GM19099 (cell line): ENCODE data around the gene TENM3.

Experiments
- POLR2A ChIP-seq: IDR thresholded peaks from 3 replicates; pipeline ENCODE4 v1.6.1; 2011; ENCODE audit warnings: low read depth; ENCODE audit not compliant: insufficient read length; ENCODE audit errors: extremely low read depth

TENM3 gene

GRCh38 chr4:182238355-182238931, 4.8 kb upstream of the TENM3 start:
- no peak for TF ChIP-seq POLR2A

GRCh38 chr4:182240161-182241130, 2.8 kb upstream of the TENM3 start:
- no peak for TF ChIP-seq POLR2A

GRCh38 chr4:182242787-182243186, 415 bp upstream of the TENM3 start:
- TF ChIP-seq POLR2A, result no peak

GRCh38 chr4:182245041-182245440, 1.8 kb downstream of the TENM3 start:
- TF ChIP-seq POLR2A, result no peak

- TF ChIP-seq POLR2A, result no peak
These were observed 2.5 kb downstream of the TENM3 start for GRCh38 chr4:182245541-182246215.

GRCh38 chr4:182246401-182247205, 3.4 kb downstream of the TENM3 start:
- TF ChIP-seq POLR2A, result no peak

GRCh38 chr4:182248295-182248694, 5.1 kb downstream of the TENM3 start:
- no peak for TF ChIP-seq POLR2A

- no peak for TF ChIP-seq POLR2A
These were observed 7.2 kb downstream of the TENM3 start for GRCh38 chr4:182250446-182250845.

GRCh38 chr4:182251116-182251515, 7.9 kb downstream of the TENM3 start:
- no peak for TF ChIP-seq POLR2A

- no peak for TF ChIP-seq POLR2A
These were observed 9.0 kb downstream of the TENM3 start for GRCh38 chr4:182252220-182252619.

- no peak for TF ChIP-seq POLR2A
These were observed 11.0 kb downstream of the TENM3 start for GRCh38 chr4:182254026-182254780.

GRCh38 chr4:182255441-182256190, 12.4 kb downstream of the TENM3 start:
- no peak for TF ChIP-seq POLR2A

- TF ChIP-seq POLR2A, result no peak
These were observed 13.8 kb downstream of the TENM3 start for GRCh38 chr4:182257016-182257415.
